Kidney epithelial cell (primary cell): Measurements from ENCODE around the gene COMP. TPM values are rescaled to one million over a fixed set of nuclear protein-coding genes. Genes with fewer than 3 reads are reported as not detected.

Source experiments
- DNase-seq: peaks from one replicate; pipeline ENCODE4 v3.0.0-alpha.2; 2010; ENCODE audit warnings: low read depth
- H3K27me3 ChIP-seq: 2 replicates; pipeline ENCODE4 v1.6.0; 2011; ENCODE audit warnings: low read length; ENCODE audit not compliant: control insufficient read depth, insufficient read depth
- H3K36me3 ChIP-seq: 2 replicates; pipeline ENCODE4 v1.5.1; 2011; ENCODE audit warnings: low read length; ENCODE audit not compliant: control insufficient read depth, insufficient read depth
- H3K4me3 ChIP-seq: 2 replicates; pipeline ENCODE4 v1.5.1; 2011; ENCODE audit warnings: low read depth, mild to moderate bottlenecking, control low read depth, low read length
- total RNA-seq: library from RNA; depleted of rRNA; stranded (reverse); fragments of >200 nt; gene quantifications from 2 replicates; pipeline ENCODE4 v1.2.3, GENCODE V29; 2015
- TF ChIP-seq, protein P1 (sequence below): IDR thresholded peaks from 2 replicates; pipeline ENCODE4 v1.5.1; 2011; ENCODE audit warnings: mild to moderate bottlenecking, moderate library complexity, low read length, control low read depth, inconsistent platforms; ENCODE audit not compliant: insufficient read depth, poor library complexity, severe bottlenecking

The COMP gene
- total RNA-seq, 1 donor from 2014 or later: not detected

DNA sequence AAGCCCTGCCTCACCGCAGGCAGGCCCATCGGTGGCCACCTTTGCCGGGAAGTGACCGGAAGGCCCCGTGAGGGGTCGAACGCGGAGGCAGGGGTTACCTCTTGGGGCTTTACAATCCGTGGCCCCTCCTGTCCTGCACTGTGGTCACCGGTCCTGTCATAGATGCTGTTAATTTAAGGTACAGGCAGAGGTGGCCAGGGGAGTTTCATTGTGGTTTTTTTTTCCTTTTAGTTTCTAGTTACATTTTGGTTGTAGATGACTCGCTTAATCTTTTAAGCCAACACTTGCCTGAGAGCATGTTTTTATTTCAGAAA lies 13.1 kb downstream of the COMP start:
- Histone ChIP-seq H3K27me3 (peaks cover 31% of the 10 kb centered on the region), H3K36me3 (no peaks in the 10 kb centered on the region), H3K4me3 (no peak overlapping the region)
- no peak for DNase-seq
- TF ChIP-seq, protein P1, sequence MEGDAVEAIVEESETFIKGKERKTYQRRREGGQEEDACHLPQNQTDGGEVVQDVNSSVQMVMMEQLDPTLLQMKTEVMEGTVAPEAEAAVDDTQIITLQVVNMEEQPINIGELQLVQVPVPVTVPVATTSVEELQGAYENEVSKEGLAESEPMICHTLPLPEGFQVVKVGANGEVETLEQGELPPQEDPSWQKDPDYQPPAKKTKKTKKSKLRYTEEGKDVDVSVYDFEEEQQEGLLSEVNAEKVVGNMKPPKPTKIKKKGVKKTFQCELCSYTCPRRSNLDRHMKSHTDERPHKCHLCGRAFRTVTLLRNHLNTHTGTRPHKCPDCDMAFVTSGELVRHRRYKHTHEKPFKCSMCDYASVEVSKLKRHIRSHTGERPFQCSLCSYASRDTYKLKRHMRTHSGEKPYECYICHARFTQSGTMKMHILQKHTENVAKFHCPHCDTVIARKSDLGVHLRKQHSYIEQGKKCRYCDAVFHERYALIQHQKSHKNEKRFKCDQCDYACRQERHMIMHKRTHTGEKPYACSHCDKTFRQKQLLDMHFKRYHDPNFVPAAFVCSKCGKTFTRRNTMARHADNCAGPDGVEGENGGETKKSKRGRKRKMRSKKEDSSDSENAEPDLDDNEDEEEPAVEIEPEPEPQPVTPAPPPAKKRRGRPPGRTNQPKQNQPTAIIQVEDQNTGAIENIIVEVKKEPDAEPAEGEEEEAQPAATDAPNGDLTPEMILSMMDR: no peak

DNA sequence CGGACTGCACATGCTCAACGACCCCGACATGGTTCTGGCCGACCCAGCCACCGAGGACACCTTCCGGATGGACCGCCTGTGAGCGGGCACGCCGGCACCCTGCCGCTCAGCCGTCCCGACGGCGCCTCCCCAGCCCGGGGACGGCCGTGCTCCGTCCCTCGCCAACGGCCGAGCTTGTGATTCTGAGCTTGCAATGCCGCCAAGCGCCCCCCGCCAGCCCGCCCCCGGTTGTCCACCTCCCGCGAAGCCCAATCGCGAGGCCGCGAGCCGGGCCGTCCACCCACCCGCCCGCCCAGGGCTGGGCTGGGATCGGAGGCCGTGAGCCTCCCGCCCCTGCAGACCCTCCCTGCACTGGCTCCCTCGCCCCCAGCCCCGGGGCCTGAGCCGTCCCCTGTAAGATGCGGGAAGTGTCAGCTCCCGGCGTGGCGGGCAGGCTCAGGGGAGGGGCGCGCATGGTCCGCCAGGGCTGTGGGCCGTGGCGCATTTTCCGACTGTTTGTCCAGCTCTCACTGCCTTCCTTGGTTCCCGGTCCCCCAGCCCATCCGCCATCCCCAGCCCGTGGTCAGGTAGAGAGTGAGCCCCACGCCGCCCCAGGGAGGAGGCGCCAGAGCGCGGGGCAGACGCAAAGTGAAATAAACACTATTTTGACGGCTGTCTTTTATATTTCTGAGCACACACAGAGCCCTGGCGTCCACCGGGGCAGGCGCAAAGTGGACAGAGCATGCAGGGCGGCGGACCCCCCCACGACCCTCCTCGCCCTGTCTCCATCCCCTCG lies 13.6 kb downstream of the COMP start:
- peaks cover 28% of the 10 kb centered on the region for H3K27me3 ChIP-seq
- no peak for DNase-seq
- no peaks in the 10 kb centered on the region for H3K36me3 ChIP-seq
- TF ChIP-seq, protein P1: no peak
- H3K4me3 ChIP-seq: no peak overlapping the region

DNA sequence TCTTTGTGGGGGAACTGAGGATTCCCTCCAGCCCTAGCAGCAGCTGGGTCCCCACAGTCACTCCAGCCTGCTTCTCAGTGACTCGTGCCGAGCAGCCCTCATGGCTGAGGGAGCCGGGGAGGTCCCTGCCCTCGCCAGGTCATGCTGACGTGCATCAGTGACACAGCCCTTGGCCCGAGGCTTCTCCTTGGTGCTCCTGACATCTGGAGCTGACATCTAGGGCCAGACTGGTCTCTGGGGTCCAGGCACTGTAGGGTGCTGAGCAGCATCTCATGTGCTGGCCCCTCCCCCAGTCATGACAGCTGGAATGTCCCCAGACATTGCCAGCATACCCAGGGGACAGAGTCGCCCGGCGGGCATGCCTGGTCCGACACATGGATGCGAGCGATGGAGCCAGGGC lies 14.4 kb downstream of the COMP start:
- TF ChIP-seq, protein P1: no peak
- no peak overlapping the region for H3K4me3 ChIP-seq
- DNase-seq: no peak

DNA sequence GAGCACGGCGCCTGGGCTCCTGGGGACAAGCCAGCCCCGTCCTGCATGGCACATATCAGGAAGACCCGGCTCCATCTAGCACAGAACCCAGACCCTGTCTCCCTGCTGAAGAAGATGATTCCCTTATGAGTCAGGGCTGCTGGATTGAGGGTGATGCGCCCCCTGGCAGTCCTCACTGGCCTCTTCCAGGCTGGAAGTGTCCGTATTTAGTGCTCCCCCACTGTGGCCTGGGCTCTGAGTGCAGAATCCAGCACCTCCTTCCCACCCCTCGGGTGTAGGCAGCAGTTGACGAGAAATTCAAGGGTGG lies 14.9 kb downstream of the COMP start:
- peaks cover 37% of the 10 kb centered on the region for H3K27me3 ChIP-seq
- TF ChIP-seq, protein P1: peak; percentile 37
- H3K4me3 ChIP-seq: no peak overlapping the region
- no peaks in the 10 kb centered on the region for H3K36me3 ChIP-seq
- no peak for DNase-seq

More for the DNA sequence above, 14.4 kb downstream of the COMP start:
- no peaks in the 10 kb centered on the region for H3K36me3 ChIP-seq
- peaks cover 32% of the 10 kb centered on the region for H3K27me3 ChIP-seq

DNA sequence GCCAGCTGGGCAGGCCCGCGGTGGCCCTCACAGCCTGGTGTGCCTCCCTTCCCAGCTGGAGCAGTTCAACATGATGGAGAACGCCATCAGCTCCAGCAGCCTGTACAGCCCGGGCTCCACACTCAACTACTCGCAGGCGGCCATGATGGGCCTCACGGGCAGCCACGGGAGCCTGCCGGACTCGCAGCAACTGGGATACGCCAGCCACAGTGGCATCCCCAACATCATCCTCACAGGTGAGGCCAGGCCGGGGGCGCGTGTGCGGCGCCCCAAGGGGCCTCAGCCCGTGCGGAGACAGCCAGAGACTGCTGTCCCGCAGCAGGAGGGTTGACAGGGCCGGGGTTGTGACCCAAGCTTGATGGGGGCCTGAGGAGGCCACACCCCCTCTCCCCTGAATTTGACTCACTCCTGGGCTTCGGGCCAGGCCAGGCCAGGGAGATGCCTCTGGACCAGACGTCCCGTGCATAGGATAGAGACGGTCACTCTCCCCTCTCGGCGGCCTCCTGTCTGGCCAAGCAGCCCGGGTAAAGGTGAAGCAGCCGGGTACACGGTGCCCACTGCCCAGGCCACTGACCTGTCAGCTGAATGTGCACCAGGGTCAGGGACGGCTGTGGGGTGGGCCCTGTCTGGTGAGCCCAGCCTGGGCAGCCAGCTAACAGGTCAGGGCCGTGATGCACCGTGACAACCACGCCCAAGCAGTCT lies 15.4 kb downstream of the COMP start:
- no peaks in the 10 kb centered on the region for H3K36me3 ChIP-seq
- TF ChIP-seq, protein P1: no peak
- peaks cover 34% of the 10 kb centered on the region for H3K27me3 ChIP-seq
- H3K4me3 ChIP-seq: no peak overlapping the region
- no peak for DNase-seq
